Fibroblast of skin of scalp (primary cell): Measurements from ENCODE around the gene SBF2. TPM values are rescaled to one million over a fixed set of nuclear protein-coding genes. Genes with fewer than 3 reads are reported as not detected.

Experiments used
- DNase-seq: peaks from one replicate; pipeline ENCODE4 v3.0.0-alpha.2; 2013
- polyA plus RNA-seq, 2 experiments: library from polyadenylated mRNA; unstranded; fragments of 120-200 nt; gene quantifications; one replicate each; pipeline ENCODE4 v1.2.1, GENCODE V29; 2013; ENCODE audit not compliant: insufficient read length in 2 of 2

SBF2 gene
- polyA plus RNA-seq (2013, experiment 1 of 2; ENCODE audit: insufficient read length), result 36.5 TPM
- polyA plus RNA-seq (2013, experiment 2 of 2; ENCODE audit: insufficient read length), result 37.3 TPM

DNA sequence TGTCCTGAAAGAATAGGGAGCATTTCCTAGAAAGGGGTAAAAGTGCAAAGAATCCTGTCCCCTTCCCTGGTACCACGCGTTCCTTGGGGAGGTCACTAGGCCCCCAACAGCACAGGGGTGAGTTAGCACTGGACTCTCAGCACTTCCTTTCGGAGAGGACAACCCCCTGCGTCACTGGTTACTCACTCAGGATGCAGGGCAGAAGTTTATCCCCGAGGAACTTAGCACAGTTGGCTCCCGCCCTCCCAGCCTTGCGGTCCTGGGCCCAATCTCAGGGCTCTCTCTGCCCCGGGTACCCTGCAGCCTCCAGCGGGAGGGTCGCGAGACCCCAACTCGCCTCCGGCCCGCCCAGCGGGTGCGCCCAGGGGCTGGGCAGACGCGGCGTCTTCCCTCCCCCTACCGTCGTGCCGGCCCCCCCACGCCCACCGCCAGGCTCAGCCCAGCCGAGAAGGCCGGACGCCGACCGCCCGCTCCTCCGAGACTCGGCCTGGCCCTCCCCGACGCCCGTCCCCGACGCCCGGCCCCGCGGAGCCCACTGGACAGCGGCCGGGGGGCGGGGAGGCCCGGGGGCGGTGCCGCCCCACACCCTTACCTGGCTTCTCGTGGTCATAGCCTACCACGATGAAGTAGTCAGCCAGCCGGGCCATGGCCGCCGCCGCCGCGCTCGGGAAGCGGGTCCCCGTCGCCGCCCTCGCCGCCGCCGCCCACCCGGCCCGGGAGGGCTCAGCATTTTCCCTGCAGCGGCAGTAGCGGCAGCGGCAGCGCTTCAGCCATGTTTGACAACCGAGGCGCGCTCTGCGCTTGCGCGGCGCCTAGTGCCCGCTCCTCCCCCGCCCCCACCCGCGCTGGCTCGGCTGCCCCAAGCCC is at the start of gene SBF2:
Gene SBF2 (minus strand): TSS at position 797 of the 867 bp plus-strand sequence. CDS start 150 bp downstream, at position 647.
- peak; percentile 85 for DNase-seq

DNA sequence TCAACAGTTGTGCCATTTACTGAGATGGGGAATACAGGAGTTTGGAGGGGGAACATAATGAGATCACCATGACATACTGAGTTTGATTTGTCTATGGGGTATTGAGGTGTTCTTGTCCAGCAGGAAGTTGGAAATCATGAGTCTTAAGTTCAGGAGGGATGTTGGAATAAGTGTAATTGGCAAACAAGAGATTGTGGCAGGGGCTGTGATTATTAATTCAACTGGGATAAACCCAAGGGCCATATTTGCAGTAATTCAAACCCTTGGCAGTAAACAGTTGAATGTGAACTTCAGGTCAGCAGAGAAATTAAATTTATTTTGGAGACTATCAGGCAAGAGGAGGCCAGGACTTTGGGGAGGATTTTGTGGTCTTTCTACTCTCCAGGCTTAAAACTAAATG is 44.3 kb upstream of the SBF2 start:
- no peak for DNase-seq

DNA sequence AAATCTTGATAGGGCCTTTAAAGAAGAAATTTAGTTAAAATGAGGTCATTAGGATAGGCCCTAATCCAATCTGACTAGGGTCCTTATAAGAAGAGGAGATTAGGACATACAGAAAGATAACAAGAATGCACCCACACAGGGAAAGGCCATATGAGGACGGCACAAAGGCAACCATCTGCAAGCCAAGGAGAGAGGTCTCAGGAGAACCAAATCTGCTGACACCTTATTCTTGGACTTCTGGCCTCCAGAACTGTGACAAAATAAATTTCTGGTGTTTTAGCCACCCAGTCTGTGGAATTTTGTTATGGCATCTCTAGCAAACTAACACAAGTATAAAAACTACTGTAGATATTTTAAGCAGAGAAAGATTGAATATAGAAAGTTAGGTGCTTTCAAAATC is 39.5 kb upstream of the SBF2 start:
- DNase-seq, result no peak

DNA sequence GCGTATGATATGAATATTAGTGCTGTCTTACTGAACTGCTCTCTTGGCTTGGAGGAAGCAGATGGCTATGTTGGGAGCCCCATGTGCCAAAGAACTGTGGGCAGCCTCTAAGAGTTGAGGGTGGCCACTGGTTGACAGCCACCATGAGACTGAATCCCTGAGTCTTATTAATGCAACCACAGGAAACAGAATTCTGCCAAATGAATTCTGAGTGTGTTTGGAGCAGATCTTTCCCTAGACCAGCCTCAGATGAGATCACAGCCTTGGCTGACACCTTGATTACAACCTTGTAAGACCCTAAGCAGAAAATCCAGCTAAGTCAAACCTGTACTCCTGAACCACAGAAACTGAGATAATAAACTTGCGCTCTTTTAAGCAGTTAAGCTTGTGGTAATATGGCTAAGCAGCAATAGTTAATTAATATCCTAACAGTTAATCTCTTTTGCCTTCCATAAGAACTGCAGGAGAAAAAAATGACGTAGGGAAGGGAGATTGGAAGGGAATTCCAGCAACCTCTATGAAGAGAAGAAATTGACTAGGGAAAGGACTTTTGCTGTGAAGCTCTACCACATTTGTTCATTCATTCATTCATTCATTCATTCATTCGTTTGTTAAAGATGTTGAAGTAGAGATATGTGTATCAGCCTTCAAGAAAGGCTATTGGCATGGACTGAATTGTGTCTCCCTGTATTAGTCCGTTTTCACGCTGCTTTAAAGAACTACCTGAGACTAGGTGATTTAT is 37.7 kb upstream of the SBF2 start:
- DNase-seq, result no peak

DNA sequence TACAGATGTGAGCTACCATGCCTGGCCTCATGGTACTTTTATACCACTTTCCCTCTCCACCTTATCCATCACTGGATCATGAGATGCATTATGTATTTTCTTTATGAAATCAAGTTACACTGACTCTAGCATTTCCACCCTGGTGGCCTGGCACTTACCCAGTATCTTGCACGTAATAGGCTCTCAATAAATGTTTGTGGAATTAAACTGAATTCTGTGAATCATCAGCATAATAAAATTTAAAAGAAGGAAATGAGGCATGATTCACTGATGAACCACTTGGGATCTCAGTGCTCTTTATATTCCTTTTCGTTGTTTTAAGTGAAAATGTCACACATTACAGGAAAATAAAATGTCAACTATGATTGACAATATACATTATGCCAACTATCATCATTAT is 35.9 kb upstream of the SBF2 start:
- peak; percentile 93 for DNase-seq

DNA sequence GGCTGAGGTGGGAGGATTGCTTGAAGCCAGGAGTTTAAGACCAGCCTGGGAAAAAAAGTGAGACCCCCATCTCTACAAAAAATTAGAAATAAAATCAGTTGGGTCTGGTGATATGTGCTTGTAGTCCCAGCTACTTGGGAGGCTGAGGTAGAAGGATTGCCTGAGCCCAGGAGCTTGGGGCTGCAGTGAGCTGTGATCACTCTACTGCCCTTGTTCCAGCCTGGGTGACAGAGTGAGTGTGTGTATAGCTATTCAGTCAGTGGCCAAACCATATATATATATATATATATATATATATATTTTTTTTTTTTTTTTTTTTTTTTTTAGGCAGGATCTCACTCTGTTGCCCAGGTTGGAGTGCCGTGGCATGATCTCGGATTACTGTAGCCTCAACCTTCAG is 35.3 kb upstream of the SBF2 start:
- DNase-seq, result no peak

DNA sequence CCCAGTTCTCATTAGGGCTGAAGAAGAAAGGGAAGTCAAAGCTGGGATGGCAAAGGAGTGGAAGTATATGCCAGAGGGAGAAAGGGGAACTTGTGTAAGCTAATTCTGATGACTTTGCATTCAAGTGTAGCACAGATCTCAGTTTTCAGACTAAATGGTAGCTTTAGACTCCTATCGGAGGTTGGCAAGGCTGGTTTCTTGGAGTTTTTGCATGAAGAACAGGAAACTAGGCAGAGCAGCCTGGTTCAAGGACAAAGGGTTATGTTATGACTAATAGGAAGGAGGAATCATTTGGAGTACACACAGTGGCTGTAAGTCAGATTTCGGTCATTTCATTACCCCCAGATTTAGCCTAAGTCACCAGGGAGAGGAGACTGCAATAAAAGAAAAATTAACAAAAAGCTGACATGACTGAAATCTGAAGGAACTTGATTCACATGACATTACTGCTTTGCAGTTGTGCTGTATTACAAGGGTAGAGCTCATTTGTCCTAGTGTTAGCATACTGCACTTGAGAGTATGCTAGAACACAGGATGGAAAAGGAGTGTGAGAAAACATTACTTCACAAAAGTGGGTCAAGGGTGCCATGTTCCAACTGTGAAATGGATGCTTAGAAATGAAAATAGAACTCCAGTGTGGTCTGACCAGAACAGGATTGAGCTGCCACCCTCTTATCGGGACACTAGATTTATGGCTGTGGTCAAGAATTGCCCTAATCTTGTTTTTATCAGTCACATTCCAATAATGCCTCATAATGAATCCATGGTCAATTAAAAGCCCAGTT is 34.5 kb upstream of the SBF2 start:
- DNase-seq, result peak; percentile 60

DNA sequence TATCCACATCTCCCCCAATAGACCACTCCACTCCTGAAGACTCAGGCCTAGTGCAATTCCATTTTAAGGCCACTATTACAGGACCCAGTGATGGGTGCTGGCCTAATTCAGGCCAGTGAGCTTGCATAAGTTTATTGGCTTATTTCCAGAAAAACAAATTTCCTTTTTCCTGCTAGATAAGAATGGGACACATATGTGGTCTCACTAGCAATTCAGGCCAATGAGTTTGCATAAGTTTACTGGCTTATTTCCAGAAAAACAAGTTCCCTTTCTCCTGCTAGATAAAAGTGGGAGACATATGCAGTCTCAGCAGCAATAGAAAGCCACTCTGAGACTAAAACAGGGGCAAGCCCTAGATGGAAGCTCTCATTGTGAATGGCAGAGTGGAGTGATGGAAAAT is 33.2 kb upstream of the SBF2 start:
- DNase-seq, result peak; percentile 36

DNA sequence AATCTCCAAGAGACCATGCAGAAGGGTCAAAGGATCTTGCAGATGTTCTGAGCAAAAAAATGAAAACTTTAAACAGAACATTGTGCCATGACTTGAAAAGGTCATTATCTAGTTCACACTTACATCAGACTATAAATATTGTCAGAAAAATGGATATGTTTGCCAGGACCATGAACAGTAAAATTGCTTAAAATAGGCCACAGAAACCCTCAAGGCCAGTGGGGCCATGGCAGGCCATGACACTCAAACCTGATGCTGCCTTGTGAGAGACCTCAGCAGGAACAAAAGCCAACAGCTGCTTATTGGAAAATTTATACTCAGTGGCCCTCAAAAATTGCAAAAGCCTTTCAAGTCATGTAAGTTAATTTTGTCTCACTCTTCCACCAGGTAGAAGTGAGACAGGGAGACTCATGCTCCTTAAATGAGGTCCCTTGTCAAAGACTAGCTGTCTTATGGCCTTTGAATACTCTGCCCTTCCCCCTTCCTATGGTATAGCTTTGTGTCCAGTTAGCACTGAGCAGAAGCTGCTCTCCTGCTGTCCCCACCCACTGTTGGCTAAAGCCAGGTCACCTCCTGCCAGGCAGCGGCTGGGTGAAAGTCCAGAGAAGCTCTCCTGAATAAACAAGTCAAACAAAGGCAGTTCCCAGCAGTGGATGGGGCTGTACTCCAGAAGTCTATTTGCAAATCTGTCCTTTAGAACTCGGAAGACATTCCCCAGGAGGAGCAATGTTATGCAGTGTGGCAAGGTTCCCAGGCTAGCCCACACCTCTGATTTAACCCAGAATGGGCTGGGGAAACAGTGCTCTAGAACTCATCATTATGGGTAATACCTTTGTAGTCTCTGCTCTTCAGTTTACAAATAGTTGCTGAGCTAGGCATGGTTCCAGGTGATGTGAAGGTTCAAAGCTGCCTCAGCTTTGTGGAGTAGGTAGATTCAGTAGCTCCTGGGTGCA is 32.3 kb upstream of the SBF2 start:
- DNase-seq, result no peak

DNA sequence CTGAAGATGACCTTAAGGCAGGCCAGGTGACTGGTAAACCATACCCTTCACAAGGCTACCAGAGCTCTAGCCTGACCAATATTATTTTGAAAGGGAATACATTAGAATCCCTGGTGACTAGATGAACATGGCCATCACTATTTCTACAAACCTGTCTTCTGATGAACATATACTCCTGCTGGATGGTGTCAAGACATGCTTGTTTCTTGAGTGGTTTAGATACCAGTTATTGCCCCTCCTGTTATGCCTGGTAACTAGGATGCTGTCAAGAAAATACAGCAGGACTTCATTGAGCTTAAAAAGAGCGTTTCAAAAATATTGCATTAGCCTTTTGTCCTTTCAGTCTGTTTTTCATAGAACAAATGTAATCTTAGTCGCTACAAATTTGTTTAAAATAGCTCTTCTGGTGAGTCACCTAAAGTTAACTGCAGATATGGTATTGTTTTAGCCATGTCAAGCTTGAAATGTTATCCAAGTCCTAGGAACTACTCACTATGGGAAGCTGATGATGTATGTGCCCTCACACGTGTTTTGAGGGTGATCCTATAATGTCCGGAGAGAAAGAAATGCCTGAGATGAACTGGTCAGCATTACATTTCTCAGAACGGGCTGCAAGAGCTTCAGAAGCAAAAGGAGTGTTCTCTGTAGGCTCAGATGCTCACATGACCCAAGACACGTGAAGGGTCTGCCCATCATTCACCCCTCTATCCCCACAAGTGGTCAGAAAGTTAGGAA is 31.4 kb upstream of the SBF2 start:
- peak; percentile 83 for DNase-seq

DNA sequence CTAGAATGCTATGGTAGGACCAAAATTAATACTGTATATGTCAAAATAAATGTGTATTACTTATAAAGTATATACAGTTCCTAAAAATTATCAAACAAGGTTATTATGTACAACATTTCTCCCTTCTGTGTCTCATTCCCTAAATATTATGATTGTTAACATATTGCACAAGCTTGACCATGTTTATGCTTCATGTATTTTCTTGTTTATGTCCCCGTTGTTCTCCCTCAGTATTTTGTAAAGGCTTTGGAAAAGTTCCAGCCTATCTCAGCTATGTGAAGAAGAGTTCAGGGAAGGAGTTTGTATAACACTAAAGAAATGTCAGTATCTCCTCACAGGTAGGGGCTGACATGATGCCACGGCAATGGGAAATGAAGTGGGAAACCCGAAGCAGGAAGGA is 30.5 kb upstream of the SBF2 start:
- no peak for DNase-seq

DNA sequence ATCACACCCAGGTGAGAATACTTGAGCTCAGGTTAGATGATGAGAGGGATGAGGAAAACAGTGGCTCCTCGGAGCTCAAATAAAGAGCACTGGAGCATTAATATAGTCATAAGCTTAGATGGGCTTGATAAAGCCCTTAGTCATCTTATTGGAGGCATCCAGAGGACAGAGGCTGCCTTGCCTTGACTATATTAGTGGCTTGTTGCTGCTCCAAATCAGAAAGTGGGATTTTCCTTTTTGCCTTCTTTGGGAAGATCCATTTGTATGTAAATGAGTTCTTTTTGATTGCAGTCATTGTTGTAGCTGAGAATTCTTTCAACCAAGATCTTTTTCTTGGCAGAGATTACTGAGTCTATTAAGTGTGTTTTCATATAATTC is 29.8 kb upstream of the SBF2 start:
- DNase-seq, result peak; percentile 56

DNA sequence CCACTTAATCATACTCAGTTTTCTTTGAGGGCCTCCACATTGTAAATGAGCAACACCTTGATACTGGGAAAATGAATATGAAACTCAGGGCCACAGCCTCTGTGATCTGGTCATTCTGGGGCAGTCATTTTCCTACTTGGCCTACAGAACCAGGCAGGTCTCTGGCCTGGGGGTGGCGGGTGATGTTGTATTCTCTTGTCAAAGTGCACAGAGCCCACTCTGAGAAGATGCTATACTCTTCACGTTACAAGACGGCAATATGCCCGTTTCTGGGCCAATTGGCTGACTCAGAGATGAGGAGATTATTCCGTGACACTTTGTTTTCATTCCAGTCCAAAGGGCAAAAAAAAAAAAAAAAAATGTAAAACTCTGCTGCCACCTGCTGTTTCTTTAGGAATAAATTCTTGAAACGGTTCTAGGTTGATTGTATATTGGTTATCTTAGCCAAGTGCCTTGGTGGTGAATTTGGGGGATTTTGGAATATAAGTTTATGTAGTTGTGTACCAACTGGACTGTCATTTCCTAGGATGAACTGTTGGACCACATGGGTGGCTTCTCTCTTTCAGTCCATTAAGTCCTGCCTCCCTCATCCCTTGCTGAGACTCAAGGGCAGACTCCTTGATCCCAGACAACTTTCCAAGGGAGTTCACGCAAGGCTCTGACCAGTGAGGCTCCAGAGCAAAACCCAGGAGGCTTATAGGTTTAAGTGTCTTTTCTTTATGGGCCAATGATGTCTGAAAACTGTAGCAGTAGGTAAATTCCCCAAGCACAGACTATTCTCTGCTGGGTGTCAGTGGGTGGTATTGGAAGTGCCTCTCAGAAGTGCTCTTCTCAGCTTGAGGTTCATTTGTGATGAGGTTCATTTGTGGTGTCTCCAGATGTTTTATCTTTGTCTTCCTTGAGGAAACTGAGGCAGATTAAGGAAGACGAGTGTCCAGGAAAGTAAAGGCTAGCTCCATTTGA is 29.1 kb upstream of the SBF2 start:
- peak; percentile 94 for DNase-seq

DNA sequence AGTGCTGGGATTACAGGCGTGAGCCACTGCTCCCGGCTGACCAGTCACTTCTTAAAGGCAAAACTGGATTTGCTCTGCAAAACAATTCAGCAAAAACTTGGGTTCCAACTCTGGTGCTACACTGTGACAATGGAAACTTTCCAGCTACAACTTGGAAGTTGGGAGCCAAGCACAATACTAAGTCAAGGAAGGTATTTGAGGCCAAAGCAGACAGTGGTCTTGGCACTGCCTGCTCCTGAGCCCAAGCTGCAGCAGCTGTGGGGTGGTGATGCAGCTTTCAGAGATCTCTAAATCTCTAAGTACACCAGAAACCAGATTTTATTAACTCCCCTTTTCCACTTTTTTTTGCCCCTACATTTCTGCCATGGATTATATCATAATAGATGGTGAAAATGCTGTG is 28.4 kb upstream of the SBF2 start:
- DNase-seq, result peak; percentile 46

DNA sequence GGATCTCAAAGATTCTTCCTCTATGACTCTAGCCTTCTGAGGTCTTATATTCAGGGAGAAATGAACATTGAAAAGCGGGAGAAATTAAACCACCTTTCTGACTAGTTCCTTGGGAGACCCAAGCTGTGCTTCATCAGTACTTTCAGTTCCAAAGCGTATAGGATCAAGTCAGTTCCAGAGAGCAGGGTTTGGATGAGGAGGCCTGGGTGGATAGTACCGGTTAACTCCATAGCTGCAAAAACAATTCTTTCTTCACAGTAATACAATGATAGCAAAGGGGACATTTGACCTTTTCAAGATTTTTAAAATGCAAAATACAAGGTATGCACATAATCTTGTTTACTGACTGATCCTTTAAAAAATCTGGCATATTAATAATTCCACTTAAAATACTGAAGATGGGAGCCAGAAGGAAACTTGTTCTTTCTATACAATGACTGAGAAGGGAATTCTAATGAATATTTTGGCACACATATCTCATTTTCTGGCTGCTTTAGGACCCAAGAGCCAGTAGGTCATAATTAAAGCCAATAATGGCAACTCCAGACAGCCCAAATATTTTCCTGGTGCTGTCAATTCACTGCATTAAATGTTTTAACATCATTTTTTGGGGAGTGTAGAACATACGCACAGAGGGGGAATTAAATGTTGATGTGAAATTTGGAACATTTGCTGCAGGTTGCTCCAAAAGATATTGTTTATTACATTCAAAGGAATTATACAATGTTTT is 26.9 kb upstream of the SBF2 start:
- no peak for DNase-seq

DNA sequence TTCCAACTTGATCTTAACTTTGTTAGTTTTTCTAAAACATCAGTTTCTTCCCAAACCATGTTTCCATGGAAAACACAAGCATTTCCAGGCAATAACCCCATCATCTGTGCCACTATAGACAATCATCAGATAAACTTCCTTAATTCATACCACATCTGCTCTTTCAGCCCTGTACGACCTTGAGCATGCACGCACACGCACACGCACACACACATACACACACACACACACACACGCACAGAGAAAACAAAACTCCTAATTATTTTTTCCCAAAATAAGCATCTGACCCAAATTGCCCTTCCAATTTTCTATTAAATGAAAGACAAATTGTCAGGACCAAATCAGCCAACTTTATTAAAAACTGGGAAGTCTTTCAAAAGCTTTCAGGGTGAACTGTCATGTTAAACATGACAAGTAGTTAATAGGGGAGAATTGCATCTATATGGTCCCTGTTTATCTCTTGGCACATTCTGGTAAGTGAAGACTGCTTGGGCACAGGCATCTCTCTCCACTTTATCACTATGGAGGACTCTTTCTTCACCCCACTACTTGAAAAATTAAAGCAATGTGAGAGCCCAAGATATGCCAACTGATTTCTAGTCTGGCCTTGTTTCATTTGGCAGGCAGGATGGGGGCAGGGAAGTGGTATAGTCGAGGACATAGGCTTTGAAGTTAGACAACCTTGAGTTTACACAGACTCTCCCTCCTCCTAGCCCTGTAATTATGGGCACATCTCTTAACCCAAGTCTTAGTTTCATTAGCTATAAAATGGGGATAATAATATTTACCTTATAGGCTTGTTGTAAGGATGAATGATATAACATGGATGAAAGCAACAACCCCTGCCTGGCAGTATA is 25.9 kb upstream of the SBF2 start:
- no peak for DNase-seq

DNA sequence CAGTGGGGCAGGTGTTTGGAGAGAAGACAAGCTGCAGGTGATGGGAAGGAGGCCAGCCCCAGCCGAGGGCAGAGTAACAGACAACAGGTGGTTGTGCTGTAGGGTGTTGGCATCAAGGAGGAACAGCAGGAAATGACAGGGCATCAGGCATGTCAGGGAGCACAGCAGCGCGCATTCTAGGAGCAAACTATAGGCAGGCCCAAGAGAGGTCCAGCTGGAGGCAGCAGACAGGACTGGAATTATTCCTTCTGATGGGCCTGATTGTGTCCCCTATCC is 24.4 kb upstream of the SBF2 start:
- no peak for DNase-seq

DNA sequence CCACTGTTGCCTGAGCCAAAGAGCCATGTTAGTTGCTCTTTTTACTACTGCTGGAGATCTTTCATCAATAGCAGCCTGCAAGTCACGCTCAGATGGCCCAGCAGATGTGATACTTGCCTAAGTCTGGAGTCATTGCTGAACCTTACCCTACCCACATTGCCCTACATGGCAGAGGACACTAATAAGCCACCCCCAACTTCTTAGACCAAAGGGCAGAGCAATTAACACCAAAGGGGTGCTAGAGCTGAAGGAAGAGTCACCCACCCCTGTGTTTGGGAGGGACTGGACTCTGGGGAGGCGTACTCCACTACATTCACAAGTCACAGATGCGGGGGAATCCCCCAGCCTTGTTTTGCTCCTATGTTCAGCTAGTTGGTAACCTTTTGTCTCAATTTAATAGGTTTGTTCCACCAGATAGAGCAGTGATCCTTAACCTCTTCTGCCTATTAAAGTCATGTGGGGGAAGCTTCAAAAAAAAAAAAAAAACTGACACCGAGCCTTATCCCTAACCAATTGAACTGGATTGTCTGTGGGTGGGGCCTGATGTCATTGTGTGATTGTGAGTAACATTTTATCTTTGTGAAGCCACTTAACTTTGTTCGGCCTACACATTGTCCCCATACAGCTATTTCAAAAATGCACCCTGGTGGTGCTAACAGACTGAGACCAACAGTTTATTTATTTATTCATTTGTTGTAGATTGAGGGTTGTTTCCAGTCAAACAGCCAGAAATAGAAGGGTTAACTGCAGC is 23.9 kb upstream of the SBF2 start:
- DNase-seq, result no peak
